Tongue (tissue), 2 donors: ENCODE data around the gene GPR78. TPM values are rescaled to one million over a fixed set of nuclear protein-coding genes. Genes with fewer than 3 reads are reported as not detected.
"Not testable (repeated sequence)": the region's sequence is repeated elsewhere in the genome, so short reads cannot be mapped to it uniquely, and the experiment has no call there.

Source experiments
- DNase-seq: peaks from one replicate; pipeline ENCODE4 v3.0.0-alpha.2; 2015
- total RNA-seq: library from RNA; depleted of rRNA; stranded (reverse); fragments of >200 nt; gene quantifications from one replicate; pipeline ENCODE4 v1.2.3, GENCODE V29; 2014

The GPR78 gene
- total RNA-seq, 1 donor from 2014 or later = 1.3 TPM

GRCh38 chr4:8616831-8617230, 36.6 kb downstream of the GPR78 start:
- no peak for DNase-seq

DNA sequence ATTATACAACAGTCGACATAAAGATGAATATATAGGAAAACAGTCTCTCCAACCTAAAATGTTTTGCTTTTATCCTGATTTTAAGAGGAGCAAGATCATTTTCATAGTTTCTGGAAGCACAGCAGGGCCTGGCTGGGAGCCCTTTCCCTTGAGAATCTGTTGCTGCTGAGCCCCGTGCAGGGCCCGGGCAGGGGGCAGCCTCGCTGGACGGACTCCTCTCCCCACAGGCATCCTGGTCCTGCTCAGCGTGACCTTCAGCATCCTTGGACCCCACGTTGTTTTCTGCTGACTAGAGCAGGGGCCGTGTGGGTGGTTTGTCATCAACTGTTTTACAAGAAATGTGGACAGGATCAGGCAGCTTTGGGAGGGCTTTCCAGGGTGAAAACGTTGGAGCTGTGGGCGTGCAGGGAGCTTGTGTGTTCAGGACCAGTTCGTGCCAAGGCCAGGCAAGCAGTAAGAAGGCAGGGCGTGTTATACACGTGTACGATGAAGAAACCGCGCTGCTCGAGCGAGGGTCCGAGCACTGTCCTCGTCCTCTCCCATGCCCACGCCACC, 37.4 kb downstream of the GPR78 start:
- no peak for DNase-seq

DNA sequence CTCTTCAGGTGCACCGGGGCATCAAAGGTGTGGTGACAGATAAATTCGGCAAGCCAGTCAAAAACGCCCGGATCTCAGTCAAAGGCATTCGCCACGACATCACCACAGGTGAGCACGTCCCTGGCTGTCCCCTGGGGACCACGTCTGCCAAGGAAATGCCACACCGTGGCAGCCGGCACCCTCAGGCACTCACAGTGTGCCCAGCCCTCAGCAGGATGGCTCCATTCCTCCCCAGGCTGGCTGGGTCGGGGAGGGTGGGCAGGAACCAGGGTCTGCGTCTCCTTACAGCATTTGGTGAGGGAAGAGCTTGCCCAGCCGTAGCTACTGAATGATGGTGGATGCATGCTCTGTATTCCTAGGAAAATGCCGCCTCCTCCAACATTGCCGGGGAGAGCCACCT, 38.2 kb downstream of the GPR78 start:
- DNase-seq = no peak

DNA sequence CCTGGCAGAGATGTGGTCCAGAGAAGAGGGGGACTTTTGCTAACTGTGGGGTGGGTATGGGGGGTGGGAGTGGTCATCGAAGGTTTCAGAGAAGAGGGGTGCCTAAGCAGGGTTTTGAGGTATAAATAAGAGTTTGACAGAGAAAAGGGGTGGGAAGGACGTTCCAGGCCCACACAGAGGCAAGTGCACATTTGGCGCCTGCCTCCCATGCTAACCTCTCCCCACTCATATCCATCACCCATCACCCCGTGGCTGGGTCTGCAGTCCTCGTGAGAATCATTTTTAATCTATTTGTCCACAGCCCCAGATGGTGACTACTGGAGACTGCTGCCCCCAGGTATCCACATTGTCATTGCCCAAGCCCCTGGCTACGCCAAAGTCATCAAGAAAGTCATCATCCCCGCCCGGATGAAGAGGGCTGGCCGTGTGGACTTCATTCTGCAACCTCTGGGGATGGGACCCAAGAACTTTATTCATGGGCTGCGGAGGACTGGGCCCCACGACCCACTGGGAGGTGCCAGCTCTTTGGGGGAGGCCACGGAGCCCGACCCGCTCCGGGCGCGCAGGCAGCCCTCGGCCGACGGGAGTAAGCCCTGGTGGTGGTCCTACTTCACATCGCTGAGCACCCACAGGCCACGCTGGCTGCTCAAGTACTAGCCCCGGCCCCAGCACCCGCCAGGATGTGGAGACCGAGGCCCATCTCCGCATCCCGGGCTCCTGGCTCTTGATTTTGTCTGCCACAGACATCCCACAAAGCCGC, 38.9 kb downstream of the GPR78 start:
- no peak for DNase-seq

GRCh38 chr4:8621135-8621534, 40.9 kb downstream of the GPR78 start:
- not testable (repeated sequence) for DNase-seq

DNA sequence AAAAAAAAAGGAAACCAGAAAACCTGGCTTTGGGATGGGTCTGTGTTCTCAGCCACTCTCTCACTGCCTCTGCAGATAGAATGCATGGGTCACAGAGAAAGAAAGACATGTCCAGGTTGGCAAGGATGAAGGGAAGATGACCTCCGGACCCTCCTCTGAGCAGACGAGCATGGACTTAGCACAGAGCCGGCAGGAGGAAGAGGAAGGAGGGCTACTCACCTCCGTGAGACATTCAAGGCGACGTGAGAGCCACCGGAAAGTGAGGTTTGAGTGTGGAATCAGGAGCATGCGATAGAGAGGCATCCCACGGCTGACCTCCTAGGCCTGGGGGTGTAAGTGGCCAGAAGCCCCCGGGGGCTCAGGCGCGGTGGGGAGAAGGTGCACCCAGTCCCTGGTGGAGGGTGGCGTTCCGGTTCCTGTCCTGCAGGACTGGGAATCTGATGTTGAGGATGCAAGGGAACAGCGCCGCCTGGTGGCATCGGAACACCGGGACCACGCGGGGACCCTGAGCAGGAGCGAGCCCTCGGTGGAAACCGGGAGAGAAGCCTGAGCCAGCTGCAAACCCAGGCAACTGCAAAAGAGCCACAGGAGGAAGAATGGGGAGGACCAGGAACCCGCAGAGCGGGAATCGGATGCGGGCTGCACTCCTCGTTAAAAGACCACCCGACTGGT, 44.5 kb downstream of the GPR78 start:
- not testable (repeated sequence) for DNase-seq

DNA sequence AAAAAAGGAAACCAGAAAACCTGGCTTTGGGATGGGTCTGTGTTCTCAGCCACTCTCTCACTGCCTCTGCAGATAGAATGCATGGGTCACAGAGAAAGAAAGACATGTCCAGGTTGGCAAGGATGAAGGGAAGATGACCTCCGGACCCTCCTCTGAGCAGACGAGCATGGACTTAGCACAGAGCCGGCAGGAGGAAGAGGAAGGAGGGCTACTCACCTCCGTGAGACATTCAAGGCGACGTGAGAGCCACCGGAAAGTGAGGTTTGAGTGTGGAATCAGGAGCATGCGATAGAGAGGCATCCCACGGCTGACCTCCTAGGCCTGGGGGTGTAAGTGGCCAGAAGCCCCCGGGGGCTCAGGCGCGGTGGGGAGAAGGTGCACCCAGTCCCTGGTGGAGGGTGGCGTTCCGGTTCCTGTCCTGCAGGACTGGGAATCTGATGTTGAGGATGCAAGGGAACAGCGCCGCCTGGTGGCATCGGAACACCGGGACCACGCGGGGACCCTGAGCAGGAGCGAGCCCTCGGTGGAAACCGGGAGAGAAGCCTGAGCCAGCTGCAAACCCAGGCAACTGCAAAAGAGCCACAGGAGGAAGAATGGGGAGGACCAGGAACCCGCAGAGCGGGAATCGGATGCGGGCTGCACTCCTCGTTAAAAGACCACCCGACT, 50.2 kb downstream of the GPR78 start:
- not testable (repeated sequence) for DNase-seq

DNA sequence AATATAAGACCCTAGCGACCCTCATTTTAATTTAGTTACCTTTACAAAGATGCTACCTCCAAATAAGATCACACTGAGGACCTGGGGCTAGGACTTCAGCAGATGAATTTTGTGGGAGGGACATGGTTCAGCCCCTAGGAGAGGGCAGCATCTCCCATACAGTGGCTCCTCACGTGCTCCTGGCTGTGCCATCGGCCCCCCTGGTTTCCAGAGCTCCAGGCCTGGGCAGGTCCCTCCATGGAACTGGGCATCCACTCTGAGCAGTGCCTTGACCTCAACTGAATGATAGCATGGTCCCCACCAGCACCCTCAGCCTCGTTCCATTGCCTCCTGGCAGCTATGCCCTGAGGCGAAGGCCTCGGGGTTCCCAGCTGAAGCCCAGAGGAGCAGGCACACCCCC, 51.7 kb downstream of the GPR78 start:
- not testable (repeated sequence) for DNase-seq

- not testable (repeated sequence) for DNase-seq
Measured at GRCh38 chr4:8634773-8635172, 54.6 kb downstream of the GPR78 start.

GRCh38 chr4:8635897-8636554, 55.8 kb downstream of the GPR78 start:
- not testable (repeated sequence) for DNase-seq

Other genes starting within 250 kb of the GPR78 start
- 33.1 TPM for gene ACOX3, start 139.7 kb upstream of the GPR78 start, total RNA-seq
- gene TRMT44, start 139.6 kb upstream of the GPR78 start, total RNA-seq = 27.5 TPM
- 6.8 TPM for gene CPZ, start 12.4 kb downstream of the GPR78 start, total RNA-seq